COR-L47 (cell line): ENCODE data around the gene EPHB2.
"Not testable (repeated sequence)": the region's sequence is repeated elsewhere in the genome, so short reads cannot be mapped to it uniquely, and the experiment has no call there.

Source experiments
- DNase-seq: peaks from one replicate; lab custom pipeline; 2025; lab: John Stamatoyannopoulos, UW

EPHB2 gene

DNA sequence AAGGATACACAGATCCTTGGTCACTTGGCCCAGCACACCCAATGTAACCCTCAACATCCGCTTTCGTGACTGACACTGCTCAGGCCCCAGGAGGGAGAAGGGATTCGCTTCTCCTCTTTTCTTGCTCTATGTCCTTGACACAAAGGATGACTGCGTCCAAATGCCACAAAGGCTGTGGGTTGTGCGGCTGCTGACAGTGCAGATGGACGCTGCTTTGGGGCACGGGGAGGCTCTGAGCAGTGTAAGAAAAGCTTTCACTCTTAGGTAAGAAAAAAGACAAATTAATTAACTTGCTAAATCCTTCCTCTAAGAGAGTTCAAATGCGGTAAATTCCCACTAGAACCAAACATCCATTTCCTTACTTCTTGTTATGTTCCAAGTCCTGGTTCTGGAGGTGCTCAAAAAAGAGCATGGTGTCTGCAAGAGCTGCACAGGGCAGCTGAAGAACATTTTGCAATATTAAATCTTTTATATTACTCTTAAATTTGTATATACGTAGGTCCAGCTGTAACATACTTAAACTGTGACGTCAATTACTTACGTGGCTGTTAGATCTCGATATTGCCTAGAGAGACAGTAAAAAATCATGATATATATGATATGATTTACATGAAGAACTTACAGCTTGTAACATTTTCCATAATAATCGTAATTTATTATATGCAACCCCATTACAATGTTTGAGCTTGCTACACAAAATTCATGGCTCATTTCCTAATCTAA is 19.4 kb upstream of the EPHB2 start:
- DNase-seq: no peak

DNA sequence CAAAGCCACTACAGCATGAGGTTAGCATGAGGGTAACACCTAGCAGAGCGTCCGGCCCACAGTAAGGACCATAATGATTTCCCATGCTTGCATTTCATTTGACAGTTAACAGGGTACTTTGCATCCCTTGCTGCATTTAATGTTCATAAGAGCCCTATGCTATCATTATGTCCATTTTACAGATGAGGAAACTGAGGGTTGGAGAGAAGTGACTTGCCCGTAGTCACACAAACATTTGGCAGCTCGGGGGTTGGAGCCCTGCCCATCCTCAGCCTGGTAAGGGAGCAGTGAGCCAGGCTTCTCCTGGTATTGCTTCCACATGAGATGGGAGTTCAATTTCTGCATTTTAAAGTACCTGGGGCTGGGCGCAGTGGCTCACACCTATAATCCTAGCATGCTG is 16.5 kb upstream of the EPHB2 start:
- no peak for DNase-seq

DNA sequence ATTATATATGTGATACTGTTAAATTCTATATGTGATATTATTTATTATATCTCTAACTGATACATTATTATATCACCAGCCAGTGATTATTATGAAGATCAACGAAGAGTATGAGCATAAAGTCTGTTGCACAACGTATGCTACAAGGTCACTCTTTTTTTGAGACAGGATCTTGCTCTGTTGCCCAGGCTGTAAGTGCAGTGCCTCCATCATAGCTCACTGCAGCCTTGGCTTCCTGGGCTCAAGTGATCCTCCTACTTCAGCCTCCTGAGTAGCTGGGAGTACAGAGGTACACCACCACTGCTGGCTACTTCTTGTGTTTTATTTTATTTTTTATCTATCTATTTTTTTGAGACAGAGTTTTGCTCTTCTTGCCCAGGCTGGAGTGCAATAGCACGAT is 14.0 kb upstream of the EPHB2 start:
- DNase-seq: no peak

DNA sequence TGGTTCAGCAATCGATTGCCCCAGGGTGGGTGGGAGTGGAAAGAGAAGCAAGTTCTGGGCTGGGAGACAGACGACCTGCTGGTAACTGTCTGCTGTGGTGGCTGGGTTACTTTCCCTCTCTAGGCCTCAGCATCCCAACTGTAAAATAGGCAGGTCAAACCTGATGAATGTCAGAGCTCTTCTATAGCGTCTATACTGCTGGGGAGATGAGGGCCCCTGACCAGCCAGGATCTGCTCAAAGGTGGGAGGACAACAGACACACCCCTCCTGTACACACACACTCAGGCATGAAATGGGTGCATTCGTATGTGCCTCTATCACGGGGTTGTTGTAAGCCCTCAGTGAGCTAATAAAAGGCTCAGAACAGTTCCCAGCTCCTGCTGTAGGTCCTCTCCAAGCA is 12.7 kb upstream of the EPHB2 start:
- DNase-seq: no peak

DNA sequence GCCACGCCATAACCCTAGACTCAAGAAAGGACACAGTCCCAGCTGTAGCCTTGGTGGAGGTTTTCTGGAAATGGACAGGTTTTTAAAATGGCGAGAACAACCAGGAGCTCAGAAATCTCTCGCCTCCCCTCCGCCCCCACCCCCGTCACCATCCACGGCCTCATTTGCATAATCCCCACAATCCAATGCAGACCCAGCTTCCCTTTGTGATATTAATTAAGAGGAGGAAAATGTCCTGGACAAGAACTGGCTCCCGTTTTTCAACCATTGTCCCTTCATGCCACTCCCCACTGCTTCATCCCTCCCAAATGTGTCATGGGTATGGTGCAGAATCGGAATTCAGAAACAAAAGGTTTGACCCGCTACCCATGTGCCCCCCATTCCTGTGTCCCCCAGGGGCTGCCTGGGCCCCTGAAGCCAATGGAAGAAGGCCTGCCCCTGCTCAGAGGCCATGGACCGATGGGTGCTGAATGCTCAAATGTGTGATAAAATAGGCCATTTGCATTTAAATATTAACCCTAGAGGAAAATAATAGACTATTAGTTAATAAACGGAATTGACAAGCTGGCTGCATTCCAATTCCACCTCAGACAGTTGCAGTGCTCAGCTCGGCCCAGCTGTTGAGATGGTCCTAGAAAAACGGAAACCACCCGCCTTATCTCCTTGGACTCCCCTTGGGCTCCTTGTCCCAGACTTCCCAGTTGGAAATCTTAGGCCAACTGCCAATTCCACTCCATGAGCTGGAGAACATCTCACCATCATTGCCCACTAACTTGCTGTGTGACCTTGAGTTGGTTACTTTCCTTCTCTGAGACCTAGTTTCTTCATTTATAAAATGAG is 10.7 kb upstream of the EPHB2 start:
- DNase-seq: no peak

DNA sequence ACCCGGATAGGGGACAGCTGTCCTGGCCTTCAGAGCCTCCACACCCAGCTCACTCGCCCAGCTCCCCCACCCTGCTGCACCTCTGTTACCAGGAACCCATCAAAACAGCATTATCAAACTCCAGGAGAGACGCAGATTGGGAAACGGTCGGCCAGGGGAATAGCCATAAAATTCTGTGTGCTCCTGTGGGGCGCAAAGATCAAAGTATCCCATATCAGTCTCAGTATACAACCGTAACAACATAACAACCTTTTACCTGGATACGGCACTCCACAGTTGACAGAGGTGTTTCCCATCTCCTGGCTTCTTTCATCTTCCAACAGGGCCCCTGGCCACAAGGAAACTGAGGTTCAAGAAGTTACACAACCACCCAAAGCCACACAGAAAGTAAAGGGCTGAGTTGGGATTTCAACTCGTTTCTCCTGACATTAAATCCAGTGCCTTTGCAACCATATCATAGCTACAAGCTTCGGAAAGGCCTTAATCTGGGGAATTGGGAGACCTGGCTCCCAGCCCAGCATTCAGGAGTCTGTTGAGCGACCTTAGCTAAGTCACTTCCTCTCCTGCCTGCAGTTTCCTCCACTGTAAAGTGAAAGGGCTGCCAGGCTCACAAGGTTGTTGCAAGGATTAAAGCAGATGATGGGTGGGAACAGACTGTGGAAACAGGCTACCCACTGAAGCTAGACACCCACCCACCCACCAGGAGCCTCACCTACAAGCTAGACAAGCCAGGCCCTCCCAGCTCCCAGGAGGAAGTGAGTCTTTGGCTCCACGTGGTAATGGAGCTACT is 8.1 kb upstream of the EPHB2 start:
- DNase-seq: no peak

DNA sequence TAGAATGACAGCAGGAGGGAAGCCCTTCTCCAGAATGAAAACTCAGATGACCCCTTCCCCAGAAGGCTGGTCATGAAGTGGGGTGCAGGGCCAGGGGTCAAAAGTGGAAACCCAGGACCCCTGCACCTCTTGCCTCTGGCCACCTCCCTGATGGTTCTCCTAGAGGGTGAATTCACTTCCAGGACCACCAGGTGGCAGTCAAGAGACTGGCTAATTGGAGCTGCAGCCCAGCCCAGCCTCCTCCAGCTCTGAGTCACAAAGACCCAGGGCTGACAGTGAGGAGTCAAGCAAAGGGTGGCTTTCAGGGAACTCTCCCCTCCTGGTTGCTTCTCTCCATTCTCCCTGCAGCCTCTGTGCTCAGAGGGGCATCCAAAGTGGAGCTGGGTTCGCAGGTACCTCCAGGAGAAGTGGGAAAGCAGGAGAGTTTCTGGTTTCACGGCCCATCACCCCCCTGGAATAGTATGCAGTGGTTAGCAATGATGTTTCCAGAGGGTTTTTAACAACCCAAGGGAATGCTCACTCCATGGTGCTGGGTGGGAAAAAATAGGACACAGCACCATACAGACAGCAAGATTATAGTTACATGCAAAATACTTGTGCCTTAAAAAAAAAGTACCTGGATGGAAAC is 6.1 kb upstream of the EPHB2 start:
- DNase-seq: peak; percentile 78

DNA sequence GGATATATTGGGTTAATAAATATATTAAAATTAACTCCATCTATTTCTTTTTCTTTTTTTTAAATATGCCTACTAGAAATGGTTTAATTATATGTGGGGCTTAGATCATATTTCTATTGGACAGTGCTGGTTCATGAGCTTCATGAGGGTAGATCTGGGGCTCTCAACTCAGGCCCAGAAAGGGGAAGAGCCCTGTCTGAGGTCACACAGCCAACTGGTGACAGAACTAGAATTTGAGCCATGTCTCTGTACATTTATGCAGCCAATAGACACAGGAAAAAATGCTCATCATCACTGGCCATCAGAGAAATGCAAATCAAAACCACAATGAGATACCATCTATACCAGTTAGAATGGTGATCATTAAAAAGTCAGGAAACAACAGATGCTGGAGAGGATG is 5.1 kb upstream of the EPHB2 start:
- DNase-seq: no peak

DNA sequence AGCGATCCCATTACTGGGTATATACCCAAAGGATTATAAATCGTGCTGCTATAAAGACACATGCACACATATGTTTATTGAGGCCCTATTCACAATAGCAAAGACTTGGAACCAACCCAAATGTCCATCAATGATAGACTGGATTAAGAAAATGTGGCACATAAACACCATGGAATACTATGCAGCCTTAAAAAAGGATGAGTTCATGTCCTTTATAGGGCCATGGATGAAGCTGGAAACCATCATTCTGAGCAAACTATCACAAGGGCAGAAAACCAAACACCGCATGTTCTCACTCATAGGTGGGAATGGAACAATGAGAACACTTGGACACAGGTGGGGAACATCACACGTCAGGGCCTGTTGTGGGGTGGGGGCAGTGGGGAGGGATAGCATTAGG is 4.5 kb upstream of the EPHB2 start:
- DNase-seq: not testable (repeated sequence)

DNA sequence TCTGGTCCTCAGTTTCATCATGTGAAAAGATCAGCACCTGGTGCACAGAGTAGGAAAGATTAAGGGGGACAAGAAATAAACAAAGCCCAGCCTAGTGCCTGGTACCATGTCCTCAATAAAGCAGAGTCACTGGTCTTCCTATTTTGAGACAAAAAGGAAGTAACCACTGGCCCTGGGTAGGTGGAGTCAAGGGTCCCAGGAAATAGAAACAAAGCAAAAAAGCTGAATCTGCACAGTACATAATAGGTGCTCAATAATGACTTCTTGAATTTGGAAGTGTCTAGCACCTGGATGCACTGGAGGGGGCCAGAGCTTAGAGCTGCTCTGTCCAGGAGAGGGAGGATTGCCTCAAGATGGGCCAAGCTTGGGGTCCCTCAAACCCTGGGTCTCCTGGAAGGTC is 1.9 kb upstream of the EPHB2 start:
- no peak for DNase-seq

DNA sequence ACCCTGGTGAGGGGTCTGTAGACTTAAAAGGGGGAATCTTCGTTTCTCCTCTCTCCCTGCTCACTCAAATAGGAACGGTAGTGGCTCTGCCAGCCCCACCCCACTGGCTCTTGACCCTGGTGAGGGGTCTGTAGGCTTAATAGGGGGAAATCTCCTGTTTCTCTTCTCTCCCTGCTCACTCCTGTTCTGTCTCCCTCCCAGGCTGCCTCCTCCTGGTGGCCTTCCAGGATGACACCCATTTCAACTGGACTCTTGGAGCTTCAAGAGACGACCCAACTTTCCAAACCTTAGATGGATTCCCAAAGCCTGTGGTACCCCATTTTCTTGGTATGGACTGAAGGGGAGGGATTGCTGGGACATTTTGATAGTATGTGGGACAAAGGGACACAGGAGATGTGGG is 1.4 kb upstream of the EPHB2 start:
- DNase-seq: no peak

DNA sequence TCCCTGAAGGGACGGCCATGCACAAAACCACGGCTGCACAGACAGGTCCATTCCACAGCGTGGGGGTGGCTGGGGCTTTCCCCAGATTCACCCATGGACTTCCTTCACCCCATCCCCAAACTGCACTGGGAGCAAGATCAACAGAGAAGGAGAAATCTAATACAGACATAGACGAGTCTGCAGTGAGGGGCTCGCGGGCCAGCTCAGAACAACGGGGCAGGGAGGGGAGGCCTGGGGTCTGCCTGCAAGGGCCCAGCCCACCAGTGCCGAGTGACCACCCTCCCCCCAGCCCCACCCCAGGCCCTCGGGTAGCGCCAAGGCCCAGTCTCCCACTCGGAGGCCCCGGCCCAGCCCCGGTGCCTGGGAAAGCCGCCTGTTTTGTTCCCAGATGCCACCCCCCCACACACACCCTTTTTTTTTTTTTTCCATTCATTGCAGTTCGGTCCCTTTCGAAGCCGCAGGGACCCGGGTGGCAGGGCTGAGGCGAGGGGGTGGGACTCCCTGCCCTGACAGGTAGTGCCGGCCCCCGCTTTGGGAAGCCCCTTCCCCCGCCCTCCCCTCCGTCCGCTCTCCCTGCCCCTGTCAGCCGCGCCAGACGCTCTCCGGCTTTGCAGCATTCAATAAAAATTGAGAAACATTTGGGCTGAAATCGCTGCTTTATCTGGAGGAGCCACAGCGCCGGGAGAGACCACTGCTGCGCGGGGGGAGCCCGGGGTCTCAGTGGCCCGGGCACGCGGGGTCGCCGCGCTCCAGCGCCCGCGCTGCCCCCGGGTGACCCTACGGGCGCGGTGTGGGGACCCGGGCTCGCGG is 543 bp upstream of the EPHB2 start:
- DNase-seq: peak; percentile 28

DNA sequence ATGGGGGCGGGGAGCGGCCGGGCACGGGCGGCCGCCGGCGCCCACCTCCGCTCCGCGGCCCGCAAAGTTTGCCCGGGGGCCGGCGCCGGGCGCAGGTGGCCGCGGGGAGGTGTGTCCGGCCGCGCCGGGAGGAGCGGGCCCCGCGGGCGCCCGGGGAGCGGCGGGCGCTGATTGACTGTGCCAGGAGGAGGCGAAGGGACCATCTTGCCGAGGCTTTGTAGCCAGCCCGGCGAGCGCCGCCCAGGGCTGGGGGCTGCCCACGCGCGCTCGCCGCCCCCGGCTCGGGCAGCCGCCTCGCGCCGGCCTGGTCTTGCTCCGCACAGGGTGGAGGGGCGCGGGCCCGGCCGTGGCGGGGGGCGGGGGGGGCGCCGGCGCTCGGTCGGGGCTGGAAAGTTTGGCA is 432 bp downstream of the EPHB2 start:
- DNase-seq: peak; percentile 15

DNA sequence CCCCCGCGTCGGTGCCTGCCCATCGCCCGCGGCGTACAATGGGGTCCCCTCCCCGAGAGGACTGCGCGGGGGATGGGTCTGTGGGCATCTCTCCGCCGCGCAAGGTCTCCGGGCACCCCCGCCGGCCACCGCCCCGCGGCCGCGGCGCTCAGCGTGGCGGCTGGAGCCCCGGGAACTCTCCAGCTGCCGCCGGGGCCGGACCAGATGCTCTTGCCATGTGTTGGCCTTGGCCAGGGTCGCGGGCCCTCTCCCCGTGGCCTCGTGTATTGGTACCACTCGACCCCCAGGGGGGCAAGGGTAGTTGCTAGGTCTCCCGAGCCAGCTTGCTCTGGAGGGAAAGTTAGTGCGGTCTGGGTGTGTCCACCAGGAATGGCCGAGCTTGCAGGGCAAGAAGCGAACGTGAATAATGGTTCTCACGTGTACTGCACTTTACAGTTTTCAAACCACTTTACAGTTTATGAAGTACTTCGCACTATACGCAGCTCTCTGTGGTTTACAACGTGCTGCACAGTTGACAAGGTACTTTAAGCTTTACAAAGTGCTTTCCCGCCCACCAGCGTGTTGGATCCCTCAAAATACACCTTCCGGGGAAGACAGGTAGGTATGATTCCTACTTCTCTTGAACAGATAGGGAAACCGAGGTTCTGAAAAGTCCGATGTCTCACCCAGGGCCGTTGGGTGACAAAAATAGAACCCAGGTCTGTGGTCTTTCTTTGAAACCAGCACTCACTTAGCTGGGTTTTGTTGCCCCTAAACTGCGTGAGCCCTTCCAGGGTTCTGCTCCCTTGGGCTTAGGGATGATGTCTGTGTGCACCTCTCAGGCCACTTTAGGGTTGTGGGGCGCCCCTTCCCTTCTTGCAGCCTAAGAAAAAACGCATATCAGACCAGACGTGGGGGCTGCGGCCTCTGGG is 1.2 kb downstream of the EPHB2 start:
- DNase-seq: no peak

DNA sequence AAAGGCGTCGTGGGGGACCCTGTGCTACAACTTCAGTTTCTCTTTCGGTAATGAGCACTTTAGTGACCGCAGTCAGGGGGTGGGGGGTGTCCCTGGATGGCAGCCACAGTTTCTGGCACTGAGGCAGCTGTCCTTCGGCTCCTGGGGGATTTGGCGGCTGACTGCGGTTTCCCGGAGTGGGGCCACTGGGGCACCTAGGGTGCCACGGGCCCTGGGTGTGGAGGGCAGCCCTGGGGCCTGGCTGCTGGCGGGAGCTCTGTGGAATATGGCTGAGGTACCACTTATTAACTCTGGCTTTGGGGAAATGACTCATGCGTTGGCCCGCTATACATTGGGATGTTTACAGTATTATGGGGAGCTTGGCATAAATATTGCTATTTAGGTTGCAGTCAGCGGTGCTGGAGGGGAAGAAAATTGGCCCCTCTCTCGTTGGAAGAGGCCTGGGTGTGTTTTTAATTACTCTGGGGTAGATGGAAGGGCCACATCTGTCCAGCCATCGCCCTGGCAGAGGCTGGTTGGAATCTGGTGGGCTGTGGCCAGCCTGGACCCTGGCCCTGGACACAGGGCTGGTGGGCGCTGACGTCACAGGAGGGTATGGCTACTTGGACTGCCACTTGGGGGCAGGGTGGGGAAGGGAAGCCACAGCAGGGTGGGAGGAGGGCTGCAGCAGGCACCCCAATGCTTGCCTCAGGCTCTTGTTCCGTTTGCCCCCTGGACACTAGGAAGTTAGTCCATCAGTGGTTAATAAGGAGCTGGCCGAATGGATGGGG is 2.0 kb downstream of the EPHB2 start:
- no peak for DNase-seq

DNA sequence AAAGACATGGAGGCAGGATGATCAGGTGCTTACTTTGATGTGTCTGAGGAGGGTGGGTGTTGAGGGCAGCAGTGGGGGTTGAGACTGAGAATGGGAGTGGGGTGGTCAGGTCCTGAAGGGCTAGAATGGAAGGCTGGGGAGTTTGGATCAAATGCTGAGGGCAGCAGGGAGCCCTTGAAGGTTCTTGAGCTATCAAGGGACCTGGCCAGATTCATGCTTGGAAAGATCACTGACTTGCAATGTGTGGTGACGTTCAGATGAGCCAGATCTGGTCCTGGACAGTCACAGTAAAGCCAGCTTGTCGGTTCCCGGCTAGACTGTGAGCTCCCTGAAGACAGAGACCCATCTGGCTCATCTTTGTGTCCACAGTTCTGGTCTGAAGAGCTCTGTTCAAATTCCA is 3.8 kb downstream of the EPHB2 start:
- DNase-seq: no peak

DNA sequence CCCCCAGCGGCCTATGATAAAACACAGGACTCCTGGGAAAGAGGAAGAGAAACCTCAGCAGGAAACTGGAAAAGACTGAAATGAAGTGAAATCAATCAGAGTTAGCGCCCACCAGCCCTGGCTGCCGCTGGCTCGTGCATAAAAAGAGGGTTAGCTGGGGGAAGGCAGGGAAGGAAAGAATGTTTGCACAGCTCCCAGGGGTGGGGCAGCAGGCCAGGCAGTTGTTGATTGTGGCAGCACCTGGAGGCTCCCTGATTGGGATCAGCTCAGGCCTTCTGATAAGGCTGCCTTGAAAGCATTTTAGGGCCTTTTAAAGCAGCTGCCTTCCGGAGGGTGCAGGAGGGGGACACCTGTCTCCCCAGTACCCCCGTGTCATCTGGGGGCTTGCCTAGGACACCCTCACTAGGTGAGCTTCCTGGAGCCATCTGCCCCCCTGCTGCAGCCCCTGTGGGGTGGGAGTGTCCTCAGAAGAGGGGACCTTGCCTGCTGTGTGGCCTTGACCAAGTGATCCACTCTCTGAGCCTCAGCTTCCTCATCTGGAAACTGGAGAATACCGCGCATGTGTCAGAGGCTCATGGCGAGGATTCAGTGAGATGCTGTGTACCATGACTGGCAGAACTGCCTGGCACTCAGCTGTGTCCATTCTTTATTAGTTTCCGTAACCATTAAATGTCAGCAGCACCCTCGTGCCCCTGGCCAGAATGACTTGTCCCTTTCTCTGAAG is 6.6 kb downstream of the EPHB2 start:
- DNase-seq: peak; percentile 64

DNA sequence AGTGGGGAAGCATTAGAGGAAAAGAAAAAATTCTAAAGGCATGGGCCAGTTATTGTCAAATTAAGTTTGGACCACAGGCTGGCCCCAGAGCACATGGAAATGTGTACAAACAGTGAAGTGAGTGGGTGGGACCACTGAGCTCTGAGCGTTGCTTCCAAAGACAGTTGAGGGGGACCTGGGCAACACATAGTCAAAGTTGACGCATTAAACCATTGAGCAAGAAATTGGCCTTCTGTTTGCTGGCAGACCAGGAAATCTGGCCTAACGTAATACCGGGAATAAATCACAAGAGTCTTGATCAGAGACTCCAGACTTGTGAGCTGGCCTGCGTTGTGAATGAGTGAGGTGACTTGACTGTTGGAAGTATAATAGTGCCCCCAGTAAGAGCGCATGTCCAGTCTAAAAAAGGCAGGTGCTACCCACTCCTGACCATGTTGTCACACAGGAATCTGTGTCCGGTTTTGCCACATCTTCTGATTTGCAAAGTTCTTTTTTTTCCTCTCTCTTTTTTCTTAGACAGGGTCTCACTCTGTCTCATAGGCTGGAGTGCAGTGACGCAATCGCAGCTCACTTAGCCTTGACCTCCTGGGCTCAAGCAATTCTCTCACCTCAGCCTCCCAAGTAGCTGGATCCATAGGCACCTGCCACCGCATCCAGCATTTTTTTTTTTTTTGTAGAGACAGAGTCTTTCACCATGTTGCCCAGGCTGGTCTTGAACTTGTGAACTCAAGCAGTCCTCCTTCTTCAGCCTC is 10.7 kb downstream of the EPHB2 start:
- DNase-seq: no peak
